HG03108 (cell line): ENCODE data around the gene IQCN.
A peak's percentile ranks its signal among the peaks of the same experiment; 100 is the strongest.

ENCODE experiments used
- ATAC-seq: cut with Tn5 transposase; IDR thresholded peaks from one replicate; pipeline ENCODE4 v1.9.1; 2021; ENCODE audit warnings: moderate library complexity; ENCODE audit not compliant: unreplicated experiment

Gene IQCN, protein sequence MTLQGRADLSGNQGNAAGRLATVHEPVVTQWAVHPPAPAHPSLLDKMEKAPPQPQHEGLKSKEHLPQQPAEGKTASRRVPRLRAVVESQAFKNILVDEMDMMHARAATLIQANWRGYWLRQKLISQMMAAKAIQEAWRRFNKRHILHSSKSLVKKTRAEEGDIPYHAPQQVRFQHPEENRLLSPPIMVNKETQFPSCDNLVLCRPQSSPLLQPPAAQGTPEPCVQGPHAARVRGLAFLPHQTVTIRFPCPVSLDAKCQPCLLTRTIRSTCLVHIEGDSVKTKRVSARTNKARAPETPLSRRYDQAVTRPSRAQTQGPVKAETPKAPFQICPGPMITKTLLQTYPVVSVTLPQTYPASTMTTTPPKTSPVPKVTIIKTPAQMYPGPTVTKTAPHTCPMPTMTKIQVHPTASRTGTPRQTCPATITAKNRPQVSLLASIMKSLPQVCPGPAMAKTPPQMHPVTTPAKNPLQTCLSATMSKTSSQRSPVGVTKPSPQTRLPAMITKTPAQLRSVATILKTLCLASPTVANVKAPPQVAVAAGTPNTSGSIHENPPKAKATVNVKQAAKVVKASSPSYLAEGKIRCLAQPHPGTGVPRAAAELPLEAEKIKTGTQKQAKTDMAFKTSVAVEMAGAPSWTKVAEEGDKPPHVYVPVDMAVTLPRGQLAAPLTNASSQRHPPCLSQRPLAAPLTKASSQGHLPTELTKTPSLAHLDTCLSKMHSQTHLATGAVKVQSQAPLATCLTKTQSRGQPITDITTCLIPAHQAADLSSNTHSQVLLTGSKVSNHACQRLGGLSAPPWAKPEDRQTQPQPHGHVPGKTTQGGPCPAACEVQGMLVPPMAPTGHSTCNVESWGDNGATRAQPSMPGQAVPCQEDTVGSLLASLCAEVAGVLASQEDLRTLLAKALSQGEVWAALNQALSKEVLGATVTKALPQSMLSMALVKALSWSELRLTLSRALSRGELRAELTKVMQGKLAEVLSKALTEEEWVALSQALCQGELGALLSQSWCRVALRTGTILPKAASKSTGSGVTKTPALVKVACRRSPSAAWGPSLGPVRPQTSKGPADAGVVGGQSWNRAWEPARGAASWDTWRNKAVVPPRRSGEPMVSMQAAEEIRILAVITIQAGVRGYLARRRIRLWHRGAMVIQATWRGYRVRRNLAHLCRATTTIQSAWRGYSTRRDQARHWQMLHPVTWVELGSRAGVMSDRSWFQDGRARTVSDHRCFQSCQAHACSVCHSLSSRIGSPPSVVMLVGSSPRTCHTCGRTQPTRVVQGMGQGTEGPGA (N-terminal part only)

DNA sequence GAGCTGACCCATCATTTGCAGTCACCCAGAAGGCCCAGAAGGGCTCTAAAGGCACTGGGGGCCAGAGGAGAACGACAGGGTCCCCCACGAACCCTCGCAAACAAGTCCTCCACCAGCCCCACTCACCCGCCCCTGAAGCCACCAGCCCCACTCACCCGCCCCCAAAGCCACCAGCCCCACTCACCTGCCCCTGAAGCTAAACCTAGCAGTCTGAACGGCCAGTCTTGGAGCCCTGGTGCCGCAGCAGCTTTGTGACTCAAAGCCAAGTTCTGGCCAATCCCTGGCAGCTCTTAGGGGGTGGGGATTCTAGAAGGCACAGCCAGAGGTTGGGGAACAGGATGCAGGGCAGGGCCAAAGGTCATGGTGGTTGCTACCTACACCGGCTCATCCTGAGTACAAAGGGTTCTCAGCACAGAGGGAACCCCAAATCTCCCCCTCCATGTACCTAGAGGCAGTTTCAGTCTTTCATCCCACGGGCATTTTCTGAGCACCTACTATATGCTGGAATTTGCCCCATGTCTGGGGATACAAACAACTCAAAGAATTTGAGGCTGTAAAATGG is at the start of gene IQCN:
IQCN (minus strand) TSS at position 234 of the 562 bp plus-strand sequence. CDS start 4,974 bp downstream, outside the sequence.
- no peak for ATAC-seq

DNA sequence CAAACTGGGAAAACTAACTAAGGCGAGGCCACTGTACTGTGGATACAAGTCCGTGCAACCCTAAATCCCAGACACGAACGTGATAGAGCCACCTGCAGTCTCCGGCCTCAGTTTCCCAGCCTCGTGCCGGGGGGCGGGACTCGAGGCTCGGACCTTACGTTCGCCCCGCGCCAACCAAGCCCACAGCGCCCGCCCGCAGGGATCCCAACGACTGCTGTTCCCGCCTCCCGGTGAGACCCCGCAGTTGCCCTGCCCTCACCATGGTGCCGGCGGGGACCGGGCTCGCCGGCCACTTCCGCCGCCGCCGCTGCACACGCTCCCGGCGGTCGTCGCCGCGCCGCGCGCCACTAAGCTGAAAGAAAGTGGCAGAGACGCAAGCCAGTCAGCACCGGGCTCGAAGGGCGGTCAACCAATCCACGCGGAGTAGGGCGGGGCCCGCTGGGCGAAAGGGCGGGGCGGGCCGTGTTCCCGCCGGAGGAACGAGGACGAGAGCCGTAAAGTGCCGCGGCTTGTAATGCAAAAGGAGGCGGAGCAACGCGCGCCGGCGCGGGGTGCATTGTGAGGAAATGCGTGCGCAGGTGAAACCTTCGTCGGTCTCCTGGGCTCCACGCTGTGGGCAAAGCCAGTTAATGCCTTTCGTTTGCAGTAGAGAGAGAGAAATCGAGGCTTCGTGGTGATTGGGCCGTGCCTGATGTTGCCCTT is 48.7 kb upstream of the IQCN start, which contains the start of gene LSM4:
LSM4 (minus strand) TSS at position 318 of the 702 bp plus-strand sequence; CDS start at position 262, 56 bp downstream.
- peak; percentile 84 for ATAC-seq

DNA sequence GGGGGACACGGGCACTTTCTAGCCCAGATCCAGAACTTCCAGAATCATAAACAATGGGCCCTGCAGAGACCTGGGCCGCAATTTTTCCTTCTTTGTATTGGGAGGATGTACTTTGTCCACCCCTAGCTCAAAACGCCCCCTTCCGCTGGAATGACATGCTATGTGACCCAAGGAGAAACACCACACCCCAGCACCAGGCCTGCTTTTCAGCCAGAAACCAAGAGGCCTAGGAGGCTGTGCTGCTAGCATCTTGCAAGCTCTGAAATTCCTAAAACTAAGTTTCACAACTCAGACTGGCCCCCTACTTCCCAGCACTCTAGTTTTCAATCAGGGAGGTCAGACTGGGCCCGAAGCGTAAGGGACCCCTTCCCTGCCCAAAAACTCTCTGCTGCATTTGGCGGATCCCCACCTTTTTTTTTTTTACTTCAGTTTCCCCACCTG is 48.1 kb upstream of the IQCN start:
- no peak for ATAC-seq

DNA sequence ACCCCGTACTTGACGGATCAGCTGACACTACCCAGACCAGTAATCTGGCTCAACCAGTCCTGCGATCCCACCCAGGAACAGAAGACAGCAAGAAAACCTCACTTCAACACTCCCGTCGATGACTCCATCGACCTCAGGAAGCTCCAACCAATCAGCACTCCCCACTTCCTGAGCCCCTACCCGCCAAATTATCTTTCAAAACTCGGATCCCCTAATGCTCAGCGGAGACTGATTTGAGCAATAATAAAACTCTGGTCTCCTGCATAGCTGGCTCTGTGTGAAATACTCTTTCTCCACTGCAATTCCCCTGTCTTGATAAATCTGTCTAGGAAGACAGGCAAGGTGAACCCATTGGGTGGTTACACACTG is 47.5 kb upstream of the IQCN start:
- ATAC-seq = no peak

DNA sequence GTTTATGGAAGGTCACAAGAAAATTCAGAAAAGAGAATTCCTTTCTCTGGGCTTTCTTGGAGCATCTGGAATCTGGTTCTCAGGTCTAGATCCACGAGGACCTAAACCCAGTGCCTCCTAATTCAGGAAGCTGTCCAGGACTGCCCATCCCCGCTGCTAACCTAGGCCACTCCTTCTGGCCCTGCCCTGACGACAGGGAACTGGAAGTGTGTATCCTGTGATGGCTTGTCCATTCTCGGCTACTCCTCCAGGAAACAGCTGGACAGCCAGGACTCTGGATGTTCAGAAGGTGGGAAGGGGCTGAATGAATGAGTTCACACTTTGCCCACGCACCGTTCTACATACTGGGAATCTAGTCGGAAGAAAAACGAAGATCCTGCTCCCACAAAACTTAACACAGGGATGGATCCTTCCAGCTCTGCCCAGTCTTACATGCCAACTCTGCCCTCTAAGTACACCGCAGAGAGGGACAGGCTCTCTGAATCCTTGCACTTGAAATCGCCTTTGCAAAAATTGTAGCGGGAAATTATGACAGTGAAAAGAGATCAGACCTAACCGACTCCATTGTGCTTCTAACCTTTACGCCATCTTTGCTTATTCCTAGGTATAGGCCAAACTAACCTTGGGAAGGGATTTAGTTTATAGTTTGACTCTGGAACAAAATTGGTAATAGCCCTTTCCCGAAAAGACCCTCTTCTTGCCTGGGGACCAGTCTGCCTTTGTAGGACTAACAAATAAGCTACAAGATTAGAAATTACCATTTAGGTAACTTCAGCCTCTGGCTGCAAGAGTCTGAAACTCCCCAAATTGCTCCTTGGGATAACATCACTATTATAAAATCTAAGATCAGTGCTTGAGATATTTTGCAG is 46.8 kb upstream of the IQCN start:
- no peak for ATAC-seq

DNA sequence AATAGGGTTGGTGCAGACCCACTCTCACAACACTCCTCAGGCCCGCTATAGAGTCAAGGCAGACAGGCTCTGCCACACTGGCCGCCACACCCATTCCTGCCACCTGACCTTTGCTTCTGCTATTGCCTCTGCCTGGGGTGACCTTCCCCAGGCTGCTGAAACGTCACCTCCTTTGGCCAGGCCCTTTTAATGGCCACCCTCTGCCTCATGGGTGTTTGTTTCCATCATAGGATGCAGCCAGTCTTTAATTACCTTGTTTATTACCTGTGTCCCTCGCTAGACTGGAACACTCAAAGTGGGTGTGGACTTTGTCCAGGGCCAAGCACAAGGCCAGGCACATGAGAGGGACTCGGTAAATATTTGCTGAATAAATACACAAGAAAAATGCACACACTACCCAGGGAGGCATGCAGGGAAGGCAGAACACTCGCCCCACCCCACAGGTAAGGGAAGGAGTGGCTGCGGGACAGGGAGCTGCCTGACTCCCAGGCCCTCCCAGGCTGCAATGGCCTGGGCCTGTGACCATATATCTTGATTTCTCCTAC is 45.4 kb upstream of the IQCN start:
- ATAC-seq = no peak

DNA sequence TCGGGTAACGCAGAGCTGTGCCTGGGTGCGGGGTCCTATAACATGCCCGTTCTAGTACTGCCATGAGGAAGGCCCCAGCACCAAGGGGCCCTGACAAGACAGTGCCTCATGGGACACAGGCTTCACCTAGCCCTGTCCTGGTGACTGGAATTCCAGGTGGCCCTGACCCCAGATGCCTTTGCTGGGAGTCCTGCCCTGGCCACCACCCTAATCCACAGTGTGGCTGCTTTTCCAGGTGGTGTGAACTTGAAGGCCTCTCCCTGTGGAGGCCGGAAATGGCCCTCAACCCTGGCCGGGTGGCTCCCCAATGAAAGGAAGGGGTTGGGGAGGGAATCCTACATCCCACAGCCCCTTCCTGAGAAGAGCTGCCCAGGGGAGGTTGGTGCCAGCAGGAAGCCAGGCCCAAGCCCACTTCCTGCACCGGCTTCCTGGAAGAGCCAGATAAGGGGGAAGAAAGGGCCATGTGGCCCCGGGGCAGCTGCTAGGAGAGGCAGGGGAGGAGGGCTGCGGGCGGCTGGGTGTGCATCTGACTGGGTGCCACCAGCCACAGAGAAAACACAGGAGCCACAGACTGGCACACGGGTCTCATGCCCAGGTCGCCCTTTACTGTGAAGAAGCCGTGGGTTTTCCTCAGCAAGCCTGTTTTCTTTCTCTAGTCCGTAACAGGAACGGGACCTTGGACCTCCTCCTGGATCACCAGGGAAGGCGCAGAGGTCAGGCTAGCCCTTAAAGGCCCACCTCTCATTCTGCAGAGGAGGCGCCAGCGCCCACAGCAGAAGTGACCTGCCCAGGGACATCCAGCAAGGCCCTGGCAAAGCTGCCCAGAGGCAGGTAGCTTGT is 43.9 kb upstream of the IQCN start:
- no peak for ATAC-seq

DNA sequence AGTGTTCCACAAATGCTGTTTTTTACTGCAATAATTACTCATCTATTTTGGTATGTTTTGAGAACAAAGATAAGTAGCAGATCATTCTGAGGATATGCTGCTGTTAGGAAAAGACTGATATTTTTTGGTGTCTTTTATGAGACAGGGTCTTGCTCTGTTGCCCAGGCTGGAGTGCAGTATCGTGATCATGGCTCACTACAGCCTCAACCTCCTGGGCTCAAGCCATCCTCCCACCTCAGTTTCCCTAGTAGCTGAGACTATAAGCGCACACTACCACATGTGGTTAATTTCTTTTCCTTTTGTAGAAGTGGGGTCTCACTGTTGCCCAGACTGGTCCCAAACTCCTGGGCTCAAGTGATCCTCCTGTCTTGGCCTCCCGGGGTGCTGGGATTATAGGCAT is 39.1 kb upstream of the IQCN start:
- ATAC-seq = no peak

DNA sequence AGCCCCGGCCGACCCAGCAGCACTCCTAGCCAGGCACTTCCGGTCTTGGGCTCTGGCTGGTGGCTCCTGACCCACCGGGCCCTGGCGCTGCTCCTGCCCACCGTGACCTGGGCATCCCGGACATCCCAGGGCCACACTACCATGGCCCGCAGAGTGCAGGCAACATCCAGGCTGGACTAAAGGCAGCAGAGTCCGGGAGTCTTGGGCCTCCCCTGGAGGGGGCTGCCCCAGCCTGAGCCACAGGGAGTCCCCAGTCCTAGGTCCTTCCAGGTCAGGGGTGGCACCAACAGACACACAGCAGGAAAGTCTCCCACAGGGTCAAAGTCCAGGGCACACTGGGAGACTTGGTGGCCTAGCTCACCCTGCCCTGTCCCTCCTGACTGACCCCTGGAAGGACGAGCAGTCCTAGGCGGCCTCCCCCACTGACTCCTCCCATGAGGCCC is 37.9 kb upstream of the IQCN start:
- ATAC-seq = no peak

DNA sequence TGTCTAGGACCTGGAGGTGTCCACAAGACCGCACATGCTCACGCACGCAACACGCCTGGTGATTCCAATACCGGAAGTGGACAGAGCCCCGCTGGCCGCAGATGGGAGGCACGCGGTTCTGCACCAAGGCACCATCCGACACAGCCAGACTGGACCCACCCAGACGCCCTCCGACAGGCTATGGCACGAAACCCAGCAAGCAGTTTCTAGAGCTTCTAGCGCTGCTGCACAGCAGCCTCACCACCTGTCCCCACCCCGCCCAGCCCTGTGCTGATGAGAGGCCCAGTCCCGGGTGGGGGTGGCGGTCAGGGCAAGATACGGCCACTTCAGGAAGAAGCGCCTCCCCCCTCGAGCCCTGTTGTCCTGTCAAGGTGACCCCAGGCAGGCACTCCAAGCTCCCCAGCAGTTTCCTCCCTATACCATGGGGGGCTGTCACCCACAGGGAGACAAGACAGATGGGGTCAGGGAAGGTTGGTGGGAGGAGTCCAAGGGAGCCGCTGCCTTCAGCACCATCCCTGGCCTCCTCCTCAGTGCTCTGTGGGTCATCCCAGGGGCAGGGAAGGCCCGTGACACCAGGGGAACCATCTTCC is 37.3 kb upstream of the IQCN start:
- ATAC-seq = no peak

DNA sequence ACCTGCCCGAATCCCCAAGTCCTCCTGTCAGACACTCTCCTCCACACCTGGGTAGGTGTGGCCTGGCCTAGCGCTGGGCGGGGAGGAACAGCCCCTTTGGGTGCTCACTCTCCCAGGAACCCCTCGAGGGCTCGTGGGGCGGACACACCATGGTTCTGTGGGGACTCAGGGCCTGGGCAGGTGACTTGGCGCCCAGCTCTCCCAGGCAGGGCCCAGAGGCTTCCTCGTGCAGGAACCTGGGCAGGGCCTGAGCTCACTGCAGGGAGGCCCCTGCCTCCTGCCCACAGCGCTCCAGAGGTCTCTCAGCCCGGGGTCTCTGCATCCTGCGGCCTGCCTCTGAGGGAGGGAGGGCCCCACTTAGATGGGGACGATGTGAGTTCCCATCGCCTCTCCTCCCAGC is 36.7 kb upstream of the IQCN start:
- no peak for ATAC-seq

DNA sequence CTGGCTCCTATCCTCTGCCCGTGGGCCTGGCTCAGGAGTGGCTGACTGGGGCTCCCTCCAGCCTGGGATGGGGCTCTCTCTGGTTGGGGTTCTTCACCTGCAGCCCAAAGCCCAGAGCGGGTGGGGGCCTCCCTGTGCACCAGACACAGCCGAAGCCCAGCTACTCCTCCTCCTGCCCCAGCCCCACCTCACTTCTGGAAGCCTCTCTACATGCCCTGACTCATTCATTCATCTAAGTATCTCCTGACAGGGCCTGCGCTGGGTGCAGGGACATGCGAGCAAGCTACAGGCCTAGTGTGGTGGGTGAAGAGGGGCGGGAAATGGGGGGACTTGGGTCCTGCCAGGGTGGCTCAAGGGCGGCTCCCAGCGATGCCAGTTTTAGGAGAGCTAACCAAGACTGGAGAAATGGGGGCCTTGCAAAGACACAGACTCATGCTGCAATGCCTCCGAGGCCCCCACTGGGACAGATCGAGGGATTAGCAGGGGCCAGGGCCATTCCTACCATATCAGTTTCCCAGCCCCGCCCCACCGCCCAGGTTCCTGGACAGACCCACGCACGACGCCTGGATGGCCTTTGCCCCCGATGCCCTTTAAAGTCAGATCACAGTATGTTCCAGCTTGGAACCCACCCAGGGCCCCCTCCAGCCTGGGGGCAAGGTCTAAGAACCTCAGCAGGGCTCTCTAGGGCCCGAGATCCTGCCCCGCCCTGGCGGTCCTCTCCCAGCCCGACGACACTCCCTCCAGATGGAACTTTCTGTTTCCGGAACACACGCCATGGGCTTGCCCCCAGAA is 36.1 kb upstream of the IQCN start:
- no peak for ATAC-seq

DNA sequence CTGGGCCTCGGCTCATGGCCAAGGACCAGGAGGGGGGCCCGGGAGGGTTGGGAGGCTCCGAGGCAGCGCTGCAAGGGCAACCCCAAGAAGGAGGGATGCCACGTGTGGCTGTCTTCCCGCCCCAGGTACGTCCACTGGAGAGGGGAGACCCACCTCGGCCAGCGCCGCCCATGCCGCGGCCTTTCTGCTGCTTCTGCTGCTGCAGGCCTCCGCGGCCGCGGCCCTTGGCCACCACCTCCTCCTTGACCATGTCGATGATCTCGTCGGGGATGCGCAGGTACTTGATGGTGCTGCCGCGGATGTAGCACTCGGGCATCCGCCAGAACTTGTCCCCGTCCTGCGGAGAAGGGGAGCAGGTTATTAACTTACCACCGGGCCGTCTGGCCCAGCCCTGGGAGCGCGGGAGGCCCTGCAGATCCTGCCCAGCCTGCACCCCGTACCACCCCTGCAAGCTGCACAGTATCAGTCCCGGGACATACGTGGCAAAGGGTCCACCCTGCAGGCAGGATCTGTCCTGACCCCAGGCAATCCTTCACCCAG is 35.3 kb upstream of the IQCN start:
- no peak for ATAC-seq

DNA sequence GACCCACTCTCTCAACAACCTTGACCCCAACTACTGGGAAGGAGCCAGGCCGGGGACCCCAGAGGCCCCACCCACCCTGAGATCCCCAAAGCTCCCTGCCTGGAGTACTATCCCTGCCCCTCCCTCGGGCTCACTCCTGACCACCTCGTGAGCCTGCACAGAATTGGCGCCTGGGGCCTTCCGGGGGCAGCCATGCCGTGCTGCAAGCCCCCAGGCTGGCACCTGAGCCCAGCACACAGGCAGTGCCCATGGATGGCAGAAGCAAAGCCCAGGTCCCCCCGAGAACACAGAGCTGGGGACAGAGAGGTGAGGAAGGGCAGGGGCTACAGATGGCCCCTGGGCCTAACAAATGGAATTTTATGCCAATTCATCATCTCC is 34.7 kb upstream of the IQCN start:
- no peak for ATAC-seq

DNA sequence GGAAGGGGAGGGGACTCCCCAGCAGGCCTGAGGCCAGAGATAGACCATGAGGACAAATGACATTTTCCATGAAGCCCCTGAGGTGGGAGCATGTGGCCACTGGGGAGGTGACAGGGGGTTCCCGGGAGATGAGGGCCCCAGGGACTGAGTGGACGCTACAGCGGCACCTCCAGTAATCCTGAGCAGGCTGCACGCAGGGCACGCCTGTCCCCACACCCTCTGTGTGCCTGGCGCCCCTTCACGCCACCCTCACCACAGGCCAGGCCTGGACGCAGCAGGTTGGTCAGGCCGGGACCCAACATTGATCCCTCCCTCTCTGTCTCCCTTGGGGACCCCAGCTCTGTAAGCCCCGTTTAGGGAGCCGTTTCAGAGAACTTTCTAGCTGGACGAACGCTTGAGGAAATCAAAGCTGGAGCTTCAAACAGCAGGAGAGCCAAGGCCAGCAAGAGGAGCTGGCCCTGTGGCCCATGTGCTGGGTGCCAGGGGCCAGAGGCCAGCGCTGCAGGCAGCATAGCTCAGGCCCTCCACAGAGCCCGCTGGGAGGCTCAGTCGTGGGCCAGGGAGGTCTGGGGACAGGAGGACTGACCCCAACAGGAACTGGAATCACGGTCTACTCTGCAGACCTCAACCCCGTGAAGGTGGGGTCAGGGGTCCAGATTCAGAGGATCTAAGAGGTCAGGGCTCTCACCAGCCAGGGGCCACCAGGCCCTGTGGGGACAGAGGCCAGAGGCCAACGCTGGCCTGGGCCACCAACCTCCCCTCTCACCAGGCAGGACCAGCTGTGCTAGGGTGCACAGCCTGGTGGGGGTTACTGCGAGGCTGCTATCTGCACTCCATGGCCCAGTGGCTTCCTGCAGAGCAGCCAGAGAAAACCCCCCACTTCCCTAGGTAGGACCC is 34.0 kb upstream of the IQCN start:
- ATAC-seq = no peak
